H1 (cell line): Measurements from ENCODE around the gene CAMKMT. TPM values are rescaled to one million over a fixed set of nuclear protein-coding genes. Genes with fewer than 3 reads are reported as not detected.

Source experiments
- CTCF ChIA-PET: fragments of 300-600 bp; sonication (Branson Sonifier 250); formaldehyde crosslinking; loops from one replicate; lab custom pipeline; 2021; ENCODE audit not compliant: partially characterized antibody; lab: Charles Lee
- POLR2A ChIA-PET: fragments of 300-600 bp; sonication (Branson Sonifier 250); formaldehyde crosslinking; loops from one replicate; lab custom pipeline; 2021; ENCODE audit warnings: inconsistent platforms; ENCODE audit not compliant: partially characterized antibody; lab: Charles Lee
- DNase-seq, 2 experiments: peaks; one replicate each; pipeline versions ENCODE4 v3.0.0 to v3.0.0-alpha.2; 2010 to 2022; ENCODE audit warnings: low spot score in 2 of 2, low read depth in 1 of 2, mixed read lengths in 1 of 2
- FAIRE-seq: peaks from 2 replicates; lab custom pipeline; 2011; peaks lifted over from hg19 to GRCh38; lab: Jason Lieb, UNC
- H2AFZ ChIP-seq: 2 replicates; pipeline ENCODE4 v1.8.1; 2012; ENCODE audit warnings: low read length, inconsistent platforms
- H2AK5ac ChIP-seq: 2 replicates; pipeline ENCODE4 v1.6.1; 2013; ENCODE audit warnings: low read depth, low read length
- H2BK120ac ChIP-seq: replicated peaks from 2 replicates; pipeline ENCODE3; 2013; ENCODE audit warnings: low read depth, low read length, inconsistent platforms
- H2BK12ac ChIP-seq: 2 replicates; pipeline ENCODE4 v1.6.1; 2013; ENCODE audit warnings: low read depth, low read length
- H2BK15ac ChIP-seq: 2 replicates; pipeline ENCODE4 v1.6.1; 2013; ENCODE audit warnings: low read length
- H2BK20ac ChIP-seq: 2 replicates; pipeline ENCODE4 v1.6.1; 2013; ENCODE audit warnings: low read length
- H2BK5ac ChIP-seq: 2 replicates; pipeline ENCODE4 v1.6.1; 2013; ENCODE audit warnings: low read depth, low read length
- H3K14ac ChIP-seq: 2 replicates; pipeline ENCODE4 v1.6.1; 2013; ENCODE audit warnings: inconsistent platforms; ENCODE audit not compliant: insufficient read length
- H3K18ac ChIP-seq: 2 replicates; pipeline ENCODE4 v1.6.1; 2013; ENCODE audit warnings: low read length; ENCODE audit errors: extremely low read depth
- H3K23ac ChIP-seq: 2 replicates; pipeline ENCODE4 v1.6.1; 2013; ENCODE audit warnings: inconsistent platforms; ENCODE audit not compliant: insufficient read length
- H3K23me2 ChIP-seq: 2 replicates; pipeline ENCODE4 v1.6.1; 2013; ENCODE audit warnings: low read depth, low read length
- H3K27ac ChIP-seq: 2 replicates; pipeline ENCODE4 v1.6.1; 2011; ENCODE audit warnings: low read depth, low read length, inconsistent platforms
- H3K27me3 ChIP-seq, 4 experiments: replicated peaks in 1 of 4; 1 replicate in 1 of 4; 2 replicates in 3 of 4; pipeline versions ENCODE4 v1.6.1 to v1.8.1; 2011 to 2013; ENCODE audit warnings: low read length in 3 of 4, mild to moderate bottlenecking in 3 of 4, inconsistent platforms in 2 of 4, mixed read lengths in 2 of 4, moderate library complexity in 1 of 4; ENCODE audit not compliant: control insufficient read depth in 3 of 4, insufficient read depth in 3 of 4; ENCODE audit errors: extremely low read depth in 1 of 4
- H3K36me3 ChIP-seq, 4 experiments: 2 replicates each; pipeline versions ENCODE4 v1.6.1 to v1.8.1; 2011 to 2013; ENCODE audit warnings: mild to moderate bottlenecking in 4 of 4, low read length in 3 of 4, moderate library complexity in 2 of 4, control low read depth in 1 of 4, inconsistent platforms in 1 of 4; ENCODE audit not compliant: insufficient read depth in 4 of 4, control insufficient read depth in 2 of 4
- H3K4ac ChIP-seq: replicated peaks from 2 replicates; pipeline ENCODE3; 2013; ENCODE audit warnings: low read length, low read depth, mixed read lengths, inconsistent platforms; ENCODE audit not compliant: insufficient read length
- H3K4me1 ChIP-seq, 4 experiments: replicated peaks in 1 of 4; 1 replicate in 1 of 4; 2 replicates in 3 of 4; pipeline versions ENCODE4 v1.6.1 to v1.8.1; 2011 to 2013; ENCODE audit warnings: low read length in 3 of 4, inconsistent platforms in 2 of 4, mixed read lengths in 1 of 4; ENCODE audit not compliant: insufficient read depth in 4 of 4, control insufficient read depth in 3 of 4
- H3K4me2 ChIP-seq, 2 experiments: 2 replicates each; pipeline versions ENCODE4 v1.6.1 to v1.8.1; 2011 to 2013; ENCODE audit warnings: low read depth in 2 of 2, low read length in 2 of 2, control low read depth in 1 of 2, inconsistent platforms in 1 of 2, mild to moderate bottlenecking in 1 of 2; ENCODE audit not compliant: insufficient read depth in 1 of 2
- H3K4me3 ChIP-seq, 4 experiments: fragments of 200-600, 300-600 bp in 1 of 4; sonication (generic), shearing (Covaris generic), sonication (Bioruptor Twin) in 1 of 4; 2 replicates each; pipeline versions ENCODE4 v1.5.1 to v1.8.1; 2011 to 2016; ENCODE audit warnings: low read length in 4 of 4, low read depth in 3 of 4, control low read depth in 2 of 4, inconsistent platforms in 2 of 4, mild to moderate bottlenecking in 2 of 4, mixed read lengths in 1 of 4, moderate library complexity in 1 of 4; ENCODE audit not compliant: insufficient read depth in 2 of 4; ENCODE audit errors: extremely low read depth in 1 of 4
- H3K56ac ChIP-seq: replicated peaks from 2 replicates; pipeline ENCODE3; 2013; ENCODE audit warnings: low read depth, mild to moderate bottlenecking, mixed read lengths, low read length, inconsistent platforms; ENCODE audit not compliant: insufficient read length
- H3K79me1 ChIP-seq: 2 replicates; pipeline ENCODE4 v1.6.1; 2013; ENCODE audit warnings: low read depth, low read length, control low read depth
- H3K79me2 ChIP-seq, 2 experiments: 2 replicates each; pipeline versions ENCODE4 v1.6.1 to v1.8.1; 2012 to 2013; ENCODE audit warnings: low read length in 2 of 2, mild to moderate bottlenecking in 2 of 2, inconsistent platforms in 1 of 2; ENCODE audit not compliant: insufficient read depth in 2 of 2, control insufficient read depth in 1 of 2
- H3K9ac ChIP-seq, 4 experiments: replicated peaks in 1 of 4; 1 replicate in 1 of 4; 2 replicates in 3 of 4; pipeline versions ENCODE4 v1.6.1 to v1.8.1; 2011 to 2013; ENCODE audit warnings: low read depth in 3 of 4, low read length in 3 of 4, control low read depth in 2 of 4, mild to moderate bottlenecking in 2 of 4, moderate library complexity in 2 of 4, inconsistent platforms in 1 of 4; ENCODE audit errors: extremely low read depth in 1 of 4
- H3K9me3 ChIP-seq, 2 experiments: 2 replicates each; pipeline versions ENCODE4 v1.6.1 to v1.8.1; 2012 to 2013; ENCODE audit warnings: mild to moderate bottlenecking in 2 of 2, moderate library complexity in 2 of 2, control low read depth in 1 of 2, inconsistent platforms in 1 of 2, low read depth in 1 of 2, low read length in 1 of 2, mixed read lengths in 1 of 2; ENCODE audit not compliant: insufficient read depth in 2 of 2
- H4K20me1 ChIP-seq, 2 experiments: replicated peaks in 1 of 2; 2 replicates each; pipeline versions ENCODE3 to v1.8.1; 2011 to 2013; ENCODE audit warnings: inconsistent platforms in 2 of 2, low read length in 2 of 2, mild to moderate bottlenecking in 1 of 2; ENCODE audit not compliant: insufficient read depth in 2 of 2, control insufficient read depth in 1 of 2
- H4K5ac ChIP-seq: 2 replicates; pipeline ENCODE4 v1.6.1; 2013; ENCODE audit warnings: low read length, low read depth, mixed read lengths, inconsistent platforms; ENCODE audit not compliant: insufficient read length
- H4K8ac ChIP-seq: 2 replicates; pipeline ENCODE4 v1.8.0; 2013; ENCODE audit warnings: mild to moderate bottlenecking, moderate library complexity, low read length, inconsistent platforms; ENCODE audit not compliant: insufficient read depth; ENCODE audit errors: extremely low read depth
- H4K91ac ChIP-seq: replicated peaks from 2 replicates; pipeline ENCODE3; 2013; ENCODE audit warnings: low read length, mixed read lengths, inconsistent platforms; ENCODE audit not compliant: insufficient read length
- CREB1 ChIP-seq: IDR thresholded peaks from 2 replicates; pipeline ENCODE4 v1.6.1; 2012; ENCODE audit warnings: inconsistent platforms
- EP300 ChIP-seq, 2 experiments: IDR thresholded peaks; 1 replicate in 1 of 2; 2 replicates in 1 of 2; pipeline ENCODE4 v1.6.1; 2011 to 2012; ENCODE audit warnings: low read depth in 2 of 2, low read length in 2 of 2, mild to moderate bottlenecking in 2 of 2, borderline replicate concordance in 1 of 2, inconsistent platforms in 1 of 2, moderate library complexity in 1 of 2
- JUN ChIP-seq: IDR thresholded peaks from 2 replicates; pipeline ENCODE4 v1.6.1; 2011; ENCODE audit warnings: low read depth, mild to moderate bottlenecking, improper control_type of control experiment, low read length
- KDM1A ChIP-seq: fragments of 200-600, 300-600 bp; sonication (generic); IDR thresholded peaks from 2 replicates; pipeline ENCODE4 v1.7.1; 2016; ENCODE audit warnings: mild to moderate bottlenecking, low read length, borderline replicate concordance
- MAX ChIP-seq: IDR thresholded peaks from 2 replicates; pipeline ENCODE4 v1.6.1; 2012; ENCODE audit warnings: inconsistent platforms
- RNF2 ChIP-seq: fragments of 200-900, 300-1000 bp; sonication (generic); IDR thresholded peaks from 2 replicates; pipeline ENCODE4 v1.7.1; 2016; ENCODE audit warnings: borderline replicate concordance, low read depth, mild to moderate bottlenecking, antibody characterized with exemption, low read length; ENCODE audit not compliant: poor library complexity, severe bottlenecking; ENCODE audit errors: missing control alignments
- SAP30 ChIP-seq: fragments of 300-600 bp; sonication (generic); IDR thresholded peaks from 2 replicates; pipeline ENCODE4 v1.7.1; 2012; ENCODE audit warnings: low read length, moderate library complexity, mild to moderate bottlenecking, inconsistent platforms; ENCODE audit not compliant: insufficient read depth, insufficient replicate concordance
- SP2 ChIP-seq: IDR thresholded peaks from 2 replicates; pipeline ENCODE4 v1.6.1; 2012; ENCODE audit warnings: mild to moderate bottlenecking, low read length, inconsistent platforms
- USF2 ChIP-seq: IDR thresholded peaks from 2 replicates; pipeline ENCODE4 v1.6.1; 2011; ENCODE audit warnings: low read length, improper control_type of control experiment
- WGBS, 2 experiments: shearing (Covaris generic) in 1 of 2; methylation state at CpG; one replicate each; pipeline versions ENCODE4 v1.1.6 to v1.1.7; 2013 to 2015; ENCODE audit warnings: low lambda C conversion rate in 2 of 2, mixed read lengths in 2 of 2, inconsistent platforms in 1 of 2, low coverage in 1 of 2, missing lambda C conversion rate in 1 of 2; ENCODE audit not compliant: insufficient replicate concordance in 2 of 2, insufficient coverage in 1 of 2, insufficient read length in 1 of 2; ENCODE audit errors: extremely low coverage in 1 of 2, missing lambda C conversion rate in 1 of 2; 5-methylcytosine and 5-hydroxymethylcytosine counted together
- polyA plus RNA-seq, 7 experiments: library from polyadenylated mRNA; depleted of rRNA in 3 of 7; stranded (reverse) in 5 of 7; unstranded in 2 of 7; fragments of >200 nt in 5 of 7; fragments of 200-250 nt in 2 of 7; gene quantifications; 1 replicate in 5 of 7; 2 replicates in 1 of 7; 4 replicates in 1 of 7; pipeline versions ENCODE4 v1.2.1 to v1.2.3, GENCODE V29; 2011 to 2013; ENCODE audit warnings: missing spikeins in 2 of 7, mixed read lengths in 2 of 7
- total RNA-seq: library from RNA; stranded (reverse); fragmentation: NEBNext Ultra II Directional; extraction: Animal tissue kit (Norgen Biotek cat#: 25700); gene quantifications from 2 replicates; pipeline ENCODE4 v1.2.1, GENCODE V29; 2021

The CAMKMT gene
- total and polyA plus RNA-seq, 2 of the 8 experiments (the other 6 are each of a cell fraction or from before 2014, with no cell fraction given) = 14.7 to 22.4 TPM

GRCh38 chr2:44559108-44559507 is 197.4 kb downstream of the CAMKMT start:
- ChIA-PET CTCF (interaction anchor here (0.5 to 1.3 kb wide), 2 partner anchors 54 to 79 kb away, joined by 3 read pairs; no protein-coding TSS in a partner anchor), POLR2A (no interaction called here)
- Histone ChIP-seq H3K18ac (no peak overlapping the region), H3K4ac (no peak overlapping the region), H3K14ac (no peak overlapping the region), H4K8ac (no peak overlapping the region), H2AFZ (no peak overlapping the region), H2BK15ac (no peak overlapping the region), H3K4me2 (no peak overlapping the region), H3K56ac (no peak overlapping the region), H3K4me3 (no peak overlapping the region), H3K27me3 (no peaks in the 10 kb centered on the region), H3K9ac (no peak overlapping the region), H3K23ac (no peak overlapping the region), H3K4me1 (no peaks in the 10 kb centered on the region), H3K27ac (no peak overlapping the region), H4K91ac (no peak overlapping the region), H2BK20ac (no peak overlapping the region), H2BK12ac (no peak overlapping the region), H2AK5ac (no peak overlapping the region), H4K20me1 (no peaks in the 10 kb centered on the region), H3K23me2 (no peaks in the 10 kb centered on the region), H2BK120ac (no peak overlapping the region), H3K36me3 (no peaks in the 10 kb centered on the region), H3K79me2 (no peaks in the 10 kb centered on the region), H3K79me1 (no peaks in the 10 kb centered on the region), H3K9me3 (no peaks in the 10 kb centered on the region), H4K5ac (no peak overlapping the region), H2BK5ac (no peak overlapping the region)
- TF ChIP-seq CREB1 (no peak), JUN (no peak), EP300 (IDR thresholded peaks at IDR 0.05; ENCODE audit: borderline replicate concordance in 1 of 2, low read depth in 2 of 2, low read length in 2 of 2) (no peak), KDM1A (no peak), MAX (no peak), SAP30 (no peak), USF2 (no peak), RNF2 (no peak), SP2 (no peak)
- no peak for DNase-seq
- 86% methylated on average over 1 of the region's 1 CpG; no CpG with 5 or more reads in 1 of the 2 experiments for WGBS, 2 experiments
- no peak for FAIRE-seq
